ENCODE measurements around the gene EXOC1.

- no peak for TF ChIP-seq CTCF (IDR thresholded peaks at IDR 0.05 in 4 of 5, conservative IDR thresholded peaks at IDR 0.05 in 1 of 5)
- TF ChIP-seq POLR2A (IDR thresholded peaks at IDR 0.05), result no peak
Observed at GRCh38 chr4:55947912-55948725, 94.7 kb downstream of the EXOC1 start.
